ENCODE data around the gene VBP1. TPM values are rescaled to one million over a fixed set of nuclear protein-coding genes. Genes with fewer than 3 reads are reported as not detected.
"Not testable (repeated sequence)": the region's sequence is repeated elsewhere in the genome, so short reads cannot be mapped to it uniquely, and the experiment has no call there.

Gene VBP1
- total RNA-seq, 6 donors from 2014 or later, result 6.0 to 36.1 (median 21.5) TPM

DNA sequence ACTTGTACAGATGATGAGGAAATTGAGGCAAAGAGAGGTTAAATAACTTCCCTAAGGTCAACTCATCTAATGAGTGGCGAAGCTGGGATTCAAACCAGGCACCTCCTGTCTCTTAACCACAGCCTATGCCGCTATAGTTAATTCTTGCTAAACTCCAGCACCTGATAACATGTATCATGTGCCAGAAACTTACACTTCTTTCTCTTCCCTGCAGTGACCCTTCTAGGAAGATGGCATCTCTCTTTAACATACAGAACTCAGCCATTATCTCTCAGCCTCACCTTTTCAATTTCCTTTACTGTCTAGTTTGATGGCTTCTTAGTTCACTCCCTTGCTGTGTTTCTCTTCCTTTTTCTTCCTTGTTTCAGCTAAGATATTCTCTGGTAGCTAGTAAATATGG is 2.5 kb downstream of the VBP1 start:
- ATAC-seq (ENCODE audit: low FRiP score in 2 of 2), result no peak
- TF ChIP-seq EP300 (IDR thresholded peaks at IDR 0.05), result no peak
- TF ChIP-seq, protein P1, sequence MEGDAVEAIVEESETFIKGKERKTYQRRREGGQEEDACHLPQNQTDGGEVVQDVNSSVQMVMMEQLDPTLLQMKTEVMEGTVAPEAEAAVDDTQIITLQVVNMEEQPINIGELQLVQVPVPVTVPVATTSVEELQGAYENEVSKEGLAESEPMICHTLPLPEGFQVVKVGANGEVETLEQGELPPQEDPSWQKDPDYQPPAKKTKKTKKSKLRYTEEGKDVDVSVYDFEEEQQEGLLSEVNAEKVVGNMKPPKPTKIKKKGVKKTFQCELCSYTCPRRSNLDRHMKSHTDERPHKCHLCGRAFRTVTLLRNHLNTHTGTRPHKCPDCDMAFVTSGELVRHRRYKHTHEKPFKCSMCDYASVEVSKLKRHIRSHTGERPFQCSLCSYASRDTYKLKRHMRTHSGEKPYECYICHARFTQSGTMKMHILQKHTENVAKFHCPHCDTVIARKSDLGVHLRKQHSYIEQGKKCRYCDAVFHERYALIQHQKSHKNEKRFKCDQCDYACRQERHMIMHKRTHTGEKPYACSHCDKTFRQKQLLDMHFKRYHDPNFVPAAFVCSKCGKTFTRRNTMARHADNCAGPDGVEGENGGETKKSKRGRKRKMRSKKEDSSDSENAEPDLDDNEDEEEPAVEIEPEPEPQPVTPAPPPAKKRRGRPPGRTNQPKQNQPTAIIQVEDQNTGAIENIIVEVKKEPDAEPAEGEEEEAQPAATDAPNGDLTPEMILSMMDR (IDR thresholded peaks at IDR 0.05), result no peak
- no peak for DNase-seq
- 73 to 75% methylated on average over 2 of the region's 2 CpGs for WGBS, 2 donors
- Histone ChIP-seq H3K4me1 (peaks cover 0 to 5% (median 2%) of the 10 kb centered on the region in 4 donors), H3K4me3 (no peak overlapping the region), H3K27ac (no peak overlapping the region), H3K9me3 (no peaks in the 10 kb centered on the region), H3K27me3 (no peaks in the 10 kb centered on the region), H3K36me3 (peaks cover 0 to 6% (median 0%) of the 10 kb centered on the region in 4 donors)

DNA sequence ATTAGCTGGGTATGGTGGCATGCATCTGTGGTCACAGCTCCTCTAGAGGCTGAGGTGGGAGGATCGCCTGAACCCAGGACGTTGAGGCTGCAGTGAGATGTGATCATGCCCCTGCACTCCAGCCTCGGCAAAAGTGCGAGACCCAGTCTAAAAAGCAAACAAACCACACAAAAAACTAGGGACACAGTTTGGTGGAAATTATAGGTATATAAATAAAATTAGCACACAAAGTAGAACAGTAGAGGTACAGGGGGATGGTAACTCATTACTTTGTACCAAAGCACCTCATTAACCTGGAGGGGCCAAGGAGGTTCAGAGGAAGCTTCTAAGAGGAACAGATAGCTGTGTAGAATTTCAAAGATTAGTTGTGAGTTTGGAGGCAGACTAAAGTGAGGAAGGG is 5.1 kb downstream of the VBP1 start:
- WGBS, 2 donors, result 86 to 96% methylated on average over 4 of the region's 4 CpGs
- no peaks in the 10 kb centered on the region for H3K9me3 ChIP-seq
- no peak for ATAC-seq (ENCODE audit: low FRiP score in 2 of 2)
- DNase-seq, result no peak
- H3K27me3 ChIP-seq, result no peaks in the 10 kb centered on the region
- peaks cover 0 to 5% (median 2%) of the 10 kb centered on the region in 4 donors for H3K4me1 ChIP-seq
- no peak overlapping the region for H3K4me3 ChIP-seq
- TF ChIP-seq POLR2A (IDR thresholded peaks at IDR 0.05), result no peak
- TF ChIP-seq, protein P1 (IDR thresholded peaks at IDR 0.05), result no peak
- TF ChIP-seq EP300 (IDR thresholded peaks at IDR 0.05), result no peak
- TF ChIP-seq POLR2AphosphoS5 (IDR thresholded peaks at IDR 0.05), result no peak
- H3K36me3 ChIP-seq, result peaks cover 0 to 11% (median 0%) of the 10 kb centered on the region in 4 donors
- no peak overlapping the region for H3K27ac ChIP-seq

DNA sequence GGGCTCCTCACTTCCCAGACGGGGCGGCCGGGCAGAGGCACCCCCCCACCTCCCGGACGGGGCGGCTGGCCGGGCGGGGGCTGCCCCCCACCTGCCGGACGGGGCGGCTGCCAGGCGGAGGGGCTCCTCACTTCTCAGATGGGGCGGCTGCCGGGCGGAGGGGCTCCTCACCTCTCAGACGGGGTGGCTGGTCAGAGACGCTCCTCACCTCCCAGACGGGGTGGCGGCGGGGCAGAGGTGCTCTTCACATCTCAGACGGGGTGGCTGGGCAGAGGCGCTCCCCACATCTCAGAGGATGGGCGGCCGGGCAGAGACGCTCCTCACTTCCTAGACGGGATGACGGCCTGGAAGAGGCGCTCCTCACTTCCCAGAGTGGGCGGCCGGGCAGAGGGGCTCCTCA is 7.5 kb downstream of the VBP1 start:
- H3K4me1 ChIP-seq; H3K4me3 ChIP-seq; H3K9me3 ChIP-seq; ATAC-seq (ENCODE audit: low FRiP score in 2 of 2); H3K27ac ChIP-seq; H3K27me3 ChIP-seq: not testable (repeated sequence)
- 95% methylated on average over 21 of the region's 30 CpGs; no CpG with 5 or more reads in 1 of the 2 donors for WGBS, 2 donors
- peak in 1 of 2 donors; percentile 45 for DNase-seq
- peaks cover 0 to 28% (median 0%) of the 10 kb centered on the region in 4 donors for H3K36me3 ChIP-seq

DNA sequence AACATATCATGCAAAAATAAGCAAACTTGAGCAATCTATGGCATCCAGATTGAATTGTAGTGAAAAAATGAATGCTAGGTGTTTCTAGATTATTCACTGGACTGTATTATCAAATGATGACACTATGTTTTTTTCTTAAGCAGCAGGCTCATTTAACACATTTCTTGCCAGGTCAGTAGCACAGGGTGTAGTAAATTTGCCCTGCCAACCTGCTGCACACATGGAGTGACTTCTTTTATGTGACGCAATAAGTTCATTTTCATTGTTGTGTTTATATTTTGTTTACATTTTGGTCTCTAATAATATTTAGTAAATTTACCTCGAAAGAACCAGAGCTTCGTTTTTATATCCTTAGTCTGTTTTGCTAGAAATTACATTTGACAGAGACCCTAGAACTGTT is 9.5 kb downstream of the VBP1 start:
- TF ChIP-seq POLR2AphosphoS5 (IDR thresholded peaks at IDR 0.05) (no peak), POLR2A (IDR thresholded peaks at IDR 0.05) (no peak), EP300 (IDR thresholded peaks at IDR 0.05) (no peak)
- TF ChIP-seq, protein P1 (IDR thresholded peaks at IDR 0.05), result no peak
- H3K4me3 ChIP-seq, result no peak overlapping the region
- ATAC-seq (ENCODE audit: low FRiP score in 2 of 2) (no peak), DNase-seq (no peak)
- no peaks in the 10 kb centered on the region for H3K27me3 ChIP-seq
- no peaks in the 10 kb centered on the region for H3K9me3 ChIP-seq
- WGBS, 2 donors, result 72 to 82% methylated on average over 3 of the region's 3 CpGs
- no peaks in the 10 kb centered on the region for H3K4me1 ChIP-seq
- H3K36me3 ChIP-seq, result peaks cover 0 to 27% (median 0%) of the 10 kb centered on the region in 4 donors
- no peak overlapping the region for H3K27ac ChIP-seq

DNA sequence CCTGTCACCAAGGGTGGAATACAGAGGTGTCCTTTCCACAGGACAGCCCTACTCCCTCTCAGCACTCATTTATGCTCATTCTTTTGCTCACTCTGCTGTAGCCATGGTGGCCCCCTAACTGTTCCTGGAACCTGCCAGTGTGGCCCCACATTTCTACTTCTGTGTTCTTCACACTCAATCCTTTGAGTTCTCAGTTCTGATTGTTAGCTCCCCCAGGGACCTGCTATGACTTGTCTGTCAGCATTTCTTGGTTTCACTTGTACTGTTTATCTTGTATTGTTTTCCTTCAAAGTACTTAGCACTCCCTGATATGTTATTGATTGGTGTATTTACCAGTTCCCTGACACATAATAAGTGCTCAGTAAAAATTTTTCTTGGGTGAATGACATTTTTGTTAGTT is 14.9 kb downstream of the VBP1 start:
- Histone ChIP-seq H3K27me3 (no peaks in the 10 kb centered on the region), H3K36me3 (peaks cover 0 to 25% (median 0%) of the 10 kb centered on the region in 4 donors), H3K4me3 (no peak overlapping the region), H3K4me1 (no peaks in the 10 kb centered on the region), H3K9me3 (no peaks in the 10 kb centered on the region), H3K27ac (no peak overlapping the region)
- TF ChIP-seq EP300 (IDR thresholded peaks at IDR 0.05) (no peak), POLR2AphosphoS5 (IDR thresholded peaks at IDR 0.05) (no peak), POLR2A (IDR thresholded peaks at IDR 0.05) (no peak)
- TF ChIP-seq, protein P1 (IDR thresholded peaks at IDR 0.05), result no peak
- DNase-seq (no peak), ATAC-seq (ENCODE audit: low FRiP score in 2 of 2) (no peak)
